Fibroblast of lung (primary cell): ENCODE results near the gene TIMM21.

Experiments used
- CTCF ChIP-seq, 2 donors: IDR thresholded peaks in 1 of 2; conservative IDR thresholded peaks in 1 of 2; 1 replicate in 1 of 2; 2 replicates in 1 of 2; pipeline ENCODE4 v1.5.1; 2011 to 2012; ENCODE audit warnings: low read length in 2 of 2, control low read depth in 1 of 2, inconsistent platforms in 1 of 2, low read depth in 1 of 2, mild to moderate bottlenecking in 1 of 2
- EZH2 ChIP-seq: IDR thresholded peaks from 2 replicates; pipeline ENCODE4 v1.5.1; 2012; ENCODE audit warnings: low read length, control low read depth, mild to moderate bottlenecking; ENCODE audit errors: missing control alignments

GRCh38 chr18:74172697-74173433, 24.5 kb downstream of the TIMM21 start:
- TF ChIP-seq CTCF (conservative IDR thresholded peaks at IDR 0.05 in 1 of 2, IDR thresholded peaks at IDR 0.05 in 1 of 2; ENCODE audit: low read depth in 1 of 2, low read length in 2 of 2) = no peak
- TF ChIP-seq EZH2 = no peak
